Measurements from ENCODE around the gene PSMD2. TPM values are rescaled to one million over a fixed set of nuclear protein-coding genes. Genes with fewer than 3 reads are reported as not detected.
"Not testable (repeated sequence)": the region's sequence is repeated elsewhere in the genome, so short reads cannot be mapped to it uniquely, and the experiment has no call there.

Gene PSMD2
- total RNA-seq, 1 donor from 2014 or later = 239 TPM

- Mint-ChIP-seq H3K9me3 (ENCODE audit: unreplicated experiment) (no peaks in the 10 kb centered on the region), H3K4me3 (ENCODE audit: unreplicated experiment) (peak overlapping the region; percentile 77), H3K27me3 (ENCODE audit: unreplicated experiment) (peaks cover 27% of the 10 kb centered on the region), H3K36me3 (ENCODE audit: unreplicated experiment) (peaks cover 10% of the 10 kb centered on the region), H3K27ac (ENCODE audit: unreplicated experiment) (no peak overlapping the region), H3K4me1 (ENCODE audit: unreplicated experiment) (peaks cover 20% of the 10 kb centered on the region)
- DNase-seq (ENCODE audit: extremely low spot score, unreplicated experiment) = no peak
- TF ChIP-seq CTCF (IDR thresholded peaks at IDR 0.05) = no peak
These were observed 38.2 kb upstream of the PSMD2 start for GRCh38 chr3:184260724-184261269.

DNA sequence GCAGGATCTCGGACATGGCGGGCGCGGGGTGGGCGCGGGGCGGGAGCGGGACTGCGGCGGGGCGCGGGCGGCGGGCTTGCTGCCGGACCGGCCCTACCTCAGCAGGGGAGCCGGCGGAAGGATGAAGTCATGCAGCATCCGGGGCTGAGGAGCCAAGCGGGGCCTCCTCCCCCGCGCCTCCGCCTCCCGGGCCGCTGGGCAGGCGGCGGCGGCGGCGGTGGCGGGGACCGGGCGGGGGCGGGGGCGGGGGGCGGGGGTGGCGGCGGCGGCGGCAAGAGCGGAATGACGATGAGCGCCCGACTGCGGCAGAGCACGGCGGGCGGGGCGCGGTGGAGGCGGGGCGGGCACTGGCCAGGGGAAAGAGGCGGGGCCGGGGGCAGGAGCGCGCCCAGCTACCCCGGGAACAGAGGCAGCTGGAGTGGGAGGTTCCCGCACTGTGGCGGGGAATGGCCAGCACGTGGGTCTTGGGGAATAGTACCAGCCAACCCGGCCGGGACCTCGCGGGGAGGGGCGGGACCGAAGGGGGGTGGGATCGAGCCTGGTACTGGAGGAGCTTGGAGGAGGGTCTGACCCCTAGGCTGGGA is 37.7 kb upstream of the PSMD2 start, which contains the start of gene CAMK2N2:
Gene CAMK2N2, minus strand, starts transcription at position 284 of the 584 bp plus-strand sequence. Its CDS starts 268 bp downstream, at position 16.
- Mint-ChIP-seq H3K27me3 (ENCODE audit: unreplicated experiment) (peaks cover 27% of the 10 kb centered on the region), H3K4me1 (ENCODE audit: unreplicated experiment) (peaks cover 20% of the 10 kb centered on the region), H3K27ac (ENCODE audit: unreplicated experiment) (no peak within 1 kb of the TSS), H3K9me3 (ENCODE audit: unreplicated experiment) (no peaks in the 10 kb centered on the region), H3K4me3 (ENCODE audit: unreplicated experiment) (peak within 1 kb of the TSS; percentile 83), H3K36me3 (ENCODE audit: unreplicated experiment) (peaks cover 10% of the 10 kb centered on the region)
- no peak for TF ChIP-seq CTCF (IDR thresholded peaks at IDR 0.05)
- DNase-seq (ENCODE audit: extremely low spot score, unreplicated experiment) = no peak

DNA sequence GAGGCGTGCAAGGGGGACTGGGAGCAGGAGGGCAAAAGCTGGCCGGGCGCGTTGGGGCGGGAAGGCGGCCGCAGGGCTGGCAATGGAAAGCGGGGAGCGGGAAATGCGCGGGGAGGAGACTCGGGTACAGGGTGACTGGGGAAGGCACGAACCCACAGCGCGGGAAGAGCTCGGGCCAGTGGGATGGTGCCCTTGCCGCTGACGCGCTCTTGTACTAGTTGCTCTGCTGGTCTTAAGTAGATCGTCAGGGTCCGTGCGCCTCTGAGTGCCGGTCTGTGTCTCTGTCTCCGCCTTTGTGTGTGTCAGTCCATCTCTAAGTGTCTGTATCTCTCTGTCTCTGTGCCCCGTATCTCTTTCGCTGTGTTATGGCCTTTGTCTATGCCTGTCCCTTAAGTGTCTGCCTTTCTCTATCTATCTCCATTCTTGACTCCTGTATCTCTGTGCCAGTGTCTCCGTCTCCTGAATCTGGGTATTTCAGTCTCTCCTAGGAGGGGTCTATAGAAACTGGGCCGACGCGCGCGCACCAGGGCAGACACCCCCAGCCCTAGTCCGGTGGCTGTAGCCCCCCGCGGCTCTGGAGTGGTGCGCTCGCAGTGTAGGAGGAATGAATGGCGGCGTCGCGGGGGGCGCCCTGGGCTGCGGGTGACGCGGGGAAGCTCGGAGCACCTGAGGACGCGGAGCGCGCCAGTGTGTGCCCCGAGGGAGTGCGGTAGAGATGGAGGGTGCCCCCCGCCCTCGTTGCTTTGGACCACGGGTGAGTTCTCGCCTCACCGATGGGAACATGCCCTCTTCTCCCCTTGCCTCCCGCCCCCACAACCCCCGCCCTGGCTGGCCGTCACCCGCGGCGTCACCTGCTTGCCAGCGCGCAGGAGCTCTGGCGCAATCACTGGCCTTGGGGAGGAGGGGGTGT is 36.9 kb upstream of the PSMD2 start:
- DNase-seq (ENCODE audit: extremely low spot score, unreplicated experiment) = no peak
- peaks cover 28% of the 10 kb centered on the region for H3K27me3 Mint-ChIP-seq (ENCODE audit: unreplicated experiment)

DNA sequence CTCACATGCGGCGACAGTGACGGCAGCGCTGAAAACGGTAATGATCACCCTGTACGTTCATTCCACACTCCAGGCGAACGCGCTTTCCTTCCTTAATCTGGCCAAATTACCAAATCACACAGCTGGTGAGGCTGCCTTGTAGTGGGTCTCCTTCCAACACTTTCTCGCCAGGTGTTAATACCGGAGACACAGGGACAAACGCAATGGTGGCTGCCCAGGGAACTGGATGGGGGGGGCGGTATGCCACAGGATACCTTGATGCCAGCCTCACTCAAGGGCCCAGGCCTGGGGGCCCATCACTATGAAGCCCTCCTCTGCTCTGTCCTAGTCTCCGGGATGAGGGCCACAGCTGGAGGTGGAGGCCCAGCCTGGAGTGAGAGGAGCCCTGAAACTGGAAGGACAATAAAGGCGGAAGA is 36.3 kb upstream of the PSMD2 start:
- DNase-seq (ENCODE audit: extremely low spot score, unreplicated experiment) = no peak
- peak overlapping the region; percentile 29 for H3K4me3 Mint-ChIP-seq (ENCODE audit: unreplicated experiment)
- H3K4me1 Mint-ChIP-seq (ENCODE audit: unreplicated experiment) = peaks cover 20% of the 10 kb centered on the region
- no peak for TF ChIP-seq CTCF (IDR thresholded peaks at IDR 0.05)
- no peak overlapping the region for H3K27ac Mint-ChIP-seq (ENCODE audit: unreplicated experiment)
- peaks cover 5% of the 10 kb centered on the region for H3K9me3 Mint-ChIP-seq (ENCODE audit: unreplicated experiment)
- peaks cover 35% of the 10 kb centered on the region for H3K27me3 Mint-ChIP-seq (ENCODE audit: unreplicated experiment)
- peaks cover 7% of the 10 kb centered on the region for H3K36me3 Mint-ChIP-seq (ENCODE audit: unreplicated experiment)

More for the DNA sequence above, 36.9 kb upstream of the PSMD2 start:
- TF ChIP-seq CTCF (IDR thresholded peaks at IDR 0.05) = no peak
- H3K36me3 Mint-ChIP-seq (ENCODE audit: unreplicated experiment) = peaks cover 10% of the 10 kb centered on the region
- H3K4me1 Mint-ChIP-seq (ENCODE audit: unreplicated experiment) = peaks cover 20% of the 10 kb centered on the region
- peak overlapping the region; percentile 83 for H3K4me3 Mint-ChIP-seq (ENCODE audit: unreplicated experiment)
- peaks cover 1% of the 10 kb centered on the region for H3K9me3 Mint-ChIP-seq (ENCODE audit: unreplicated experiment)
- no peak overlapping the region for H3K27ac Mint-ChIP-seq (ENCODE audit: unreplicated experiment)

GRCh38 chr3:184267249-184267648 is 31.8 kb upstream of the PSMD2 start:
- not testable (repeated sequence) for DNase-seq (ENCODE audit: extremely low spot score, unreplicated experiment); H3K4me3 Mint-ChIP-seq (ENCODE audit: unreplicated experiment); H3K36me3 Mint-ChIP-seq (ENCODE audit: unreplicated experiment); H3K27ac Mint-ChIP-seq (ENCODE audit: unreplicated experiment); H3K4me1 Mint-ChIP-seq (ENCODE audit: unreplicated experiment); H3K9me3 Mint-ChIP-seq (ENCODE audit: unreplicated experiment)
- peaks cover 39% of the 10 kb centered on the region for H3K27me3 Mint-ChIP-seq (ENCODE audit: unreplicated experiment)

Data from osteocyte (in vitro differentiated cells).